Stimulated activated CD8-positive, alpha-beta memory T cell treated with anti-CD3 and anti-CD28 coated beads, Interleukin-12 subunit alpha, Interleukin-12 subunit beta, amount 100 ng/mL, for 4 hours (primary cell): ENCODE measurements around the gene ADCK2.
"Not testable (repeated sequence)": the region's sequence is repeated elsewhere in the genome, so short reads cannot be mapped to it uniquely, and the experiment has no call there.

Source experiments
- DNase-seq: peaks from one replicate; pipeline ENCODE4 v3.0.0-alpha.2; 2020; ENCODE audit warnings: low read depth

The ADCK2 gene

GRCh38 chr7:140672382-140673062, at the start of gene ADCK2:
Gene ADCK2, plus strand, starts transcription at chr7:140672945. Its CDS starts 386 bp downstream, at chr7:140673331.
- DNase-seq: peak; percentile 50

- DNase-seq: no peak
These were observed 48.8 kb upstream of the ADCK2 start for GRCh38 chr7:140623980-140624379.

- DNase-seq: no peak
These were observed 48.2 kb upstream of the ADCK2 start for GRCh38 chr7:140624392-140625191.

GRCh38 chr7:140625192-140625558, 47.6 kb upstream of the ADCK2 start:
- DNase-seq: not testable (repeated sequence)

GRCh38 chr7:140625908-140626868, 46.6 kb upstream of the ADCK2 start:
- DNase-seq: no peak

GRCh38 chr7:140631021-140631420, 41.7 kb upstream of the ADCK2 start:
- DNase-seq: no peak

- DNase-seq: no peak
These were observed 41.1 kb upstream of the ADCK2 start for GRCh38 chr7:140631602-140632001.

- DNase-seq: no peak
These were observed 37.4 kb upstream of the ADCK2 start for GRCh38 chr7:140635345-140635744.

- no peak for DNase-seq
These were observed 36.9 kb upstream of the ADCK2 start for GRCh38 chr7:140635816-140636215.

GRCh38 chr7:140637400-140637799, 35.3 kb upstream of the ADCK2 start:
- no peak for DNase-seq

GRCh38 chr7:140638173-140638791, 34.5 kb upstream of the ADCK2 start:
- DNase-seq: no peak

- no peak for DNase-seq
These were observed 33.2 kb upstream of the ADCK2 start for GRCh38 chr7:140639366-140640053.

- no peak for DNase-seq
These were observed 32.6 kb upstream of the ADCK2 start for GRCh38 chr7:140640060-140640637.

- no peak for DNase-seq
These were observed 31.8 kb upstream of the ADCK2 start, which contains the start of gene DENND2A for GRCh38 chr7:140640727-140641523. Gene DENND2A, minus strand, starts transcription at chr7:140640813. Its CDS starts 38,416 bp downstream, at chr7:140602397.

GRCh38 chr7:140641524-140642195, 31.1 kb upstream of the ADCK2 start:
- no peak for DNase-seq

GRCh38 chr7:140643416-140643815, 29.3 kb upstream of the ADCK2 start:
- no peak for DNase-seq

GRCh38 chr7:140644761-140645160, 28.0 kb upstream of the ADCK2 start:
- DNase-seq: not testable (repeated sequence)

GRCh38 chr7:140645166-140645900, 27.4 kb upstream of the ADCK2 start:
- DNase-seq: no peak
